HG03521 (cell line): Measurements from ENCODE around the gene PRMT5.
A peak's percentile ranks its signal among the peaks of the same experiment; 100 is the strongest.

ENCODE experiments used
- ATAC-seq: cut with Tn5 transposase; IDR thresholded peaks from one replicate; pipeline ENCODE4 v1.9.1; 2021; ENCODE audit warnings: mild to moderate bottlenecking, moderate library complexity; ENCODE audit not compliant: unreplicated experiment

PRMT5 gene

DNA sequence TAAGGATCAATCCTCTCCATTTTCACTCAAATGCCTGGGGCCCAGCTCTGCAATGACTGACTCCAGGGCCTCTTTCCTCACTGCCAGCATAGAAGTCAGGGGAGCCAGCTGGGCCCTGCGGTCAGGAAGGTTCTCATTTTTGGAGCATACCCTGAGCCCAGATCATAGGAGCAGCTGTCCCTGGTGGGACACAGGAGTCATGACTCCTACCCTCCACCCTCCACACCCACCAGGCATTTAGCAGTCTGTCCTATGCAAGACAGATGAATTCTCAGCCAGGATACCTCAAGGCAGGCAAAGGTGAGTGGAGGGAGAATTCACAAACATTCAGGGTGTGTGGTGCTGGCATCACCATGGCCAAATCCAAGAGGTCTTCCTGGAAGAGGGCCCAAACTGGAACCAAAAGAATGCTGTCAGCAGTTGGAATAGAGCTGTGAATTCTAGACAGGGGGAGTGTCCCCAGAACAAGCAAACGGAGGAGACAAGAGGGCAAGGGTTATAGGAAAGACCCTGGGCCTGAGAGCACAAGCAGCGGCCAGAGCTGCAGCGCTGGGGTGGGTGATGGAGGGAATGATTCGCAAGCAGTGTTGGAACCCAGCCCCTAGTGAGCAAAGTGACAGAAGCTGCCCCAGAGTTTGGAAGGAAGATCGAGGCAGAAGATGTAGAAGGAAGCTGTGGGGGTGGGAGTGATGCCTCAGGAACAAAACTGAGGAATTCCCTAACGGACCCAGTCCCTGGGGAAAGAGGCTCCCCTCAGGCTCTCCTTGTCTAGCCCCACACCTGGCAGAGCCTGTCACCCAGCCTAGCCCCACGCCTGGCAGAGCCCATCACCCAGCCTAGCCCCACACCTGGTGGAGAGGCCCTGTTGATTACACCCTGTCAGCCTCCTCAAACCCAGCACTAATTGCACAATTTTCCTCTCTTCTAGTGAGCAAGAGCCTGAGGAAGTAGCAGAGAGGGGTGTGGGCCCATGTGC lies 50.6 kb downstream of the PRMT5 start:
- no peak for ATAC-seq

- ATAC-seq, result no peak
Observed at GRCh38 chr14:22877000-22877501, 52.1 kb downstream of the PRMT5 start.

GRCh38 chr14:22875748-22876319 lies 53.3 kb downstream of the PRMT5 start:
- ATAC-seq, result no peak

- ATAC-seq, result no peak
Observed at GRCh38 chr14:22875003-22875747, 54.0 kb downstream of the PRMT5 start.

DNA sequence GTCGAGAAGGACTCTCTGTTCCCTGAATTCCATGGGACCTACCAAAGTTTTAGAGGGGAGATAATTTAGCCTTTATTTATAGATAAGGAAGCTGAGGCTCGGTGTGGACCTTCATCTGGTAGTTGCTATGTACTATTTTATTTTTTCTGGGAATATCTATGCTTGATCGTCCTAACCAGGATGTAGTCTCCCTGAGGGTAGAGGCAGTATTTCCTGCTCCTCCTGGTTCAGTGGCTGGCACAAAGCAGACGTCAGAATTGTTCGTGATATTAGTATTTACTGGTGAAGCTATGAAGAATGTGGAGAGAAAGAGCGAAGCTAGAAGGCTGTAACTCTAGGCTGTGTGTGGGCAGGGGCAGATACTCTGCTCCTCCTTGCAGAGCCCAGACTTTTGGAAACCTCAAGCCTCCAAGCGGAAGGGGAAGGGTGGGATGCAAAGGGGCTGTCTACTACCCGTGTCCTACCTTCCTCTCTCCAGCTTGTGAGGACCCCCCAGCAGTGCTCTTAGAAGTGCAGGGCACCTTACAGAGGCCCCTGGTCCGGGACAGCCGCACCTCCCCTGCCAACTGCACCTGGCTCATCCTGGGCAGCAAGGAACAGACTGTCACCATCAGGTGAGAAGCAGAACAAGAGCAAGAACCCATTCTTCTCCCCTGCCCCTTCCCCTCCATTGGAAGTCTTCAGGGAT lies 56.2 kb downstream of the PRMT5 start:
- no peak for ATAC-seq

DNA sequence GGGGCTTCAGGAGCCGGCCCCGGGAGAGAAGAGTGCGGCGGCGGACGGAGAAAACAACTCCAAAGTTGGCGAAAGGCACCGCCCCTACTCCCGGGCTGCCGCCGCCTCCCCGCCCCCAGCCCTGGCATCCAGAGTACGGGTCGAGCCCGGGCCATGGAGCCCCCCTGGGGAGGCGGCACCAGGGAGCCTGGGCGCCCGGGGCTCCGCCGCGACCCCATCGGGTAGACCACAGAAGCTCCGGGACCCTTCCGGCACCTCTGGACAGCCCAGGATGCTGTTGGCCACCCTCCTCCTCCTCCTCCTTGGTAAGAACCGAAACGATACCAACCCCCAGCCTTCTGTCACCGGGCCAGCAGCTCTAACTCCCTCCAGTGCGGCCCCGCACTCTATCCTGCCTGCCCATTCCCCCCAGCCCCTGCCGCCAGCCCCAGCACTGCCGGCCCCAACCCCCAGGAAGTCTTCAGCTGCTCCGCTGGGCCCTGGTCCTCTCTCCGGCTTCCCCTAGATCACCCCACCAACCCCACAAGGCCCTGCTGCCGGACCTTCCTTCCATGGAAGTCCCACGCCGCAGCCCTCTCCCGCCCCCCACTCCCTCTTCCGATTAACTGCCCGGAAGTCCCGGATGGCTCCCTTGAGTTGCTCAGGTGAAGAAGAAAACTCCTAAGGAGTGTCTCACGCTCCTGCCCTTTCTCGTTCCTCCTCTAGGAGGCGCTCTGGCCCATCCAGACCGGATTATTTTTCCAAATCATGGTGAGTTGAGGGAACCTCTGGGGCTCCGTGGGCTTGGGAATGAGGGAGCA lies 56.9 kb downstream of the PRMT5 start:
- ATAC-seq, result peak; percentile 19

DNA sequence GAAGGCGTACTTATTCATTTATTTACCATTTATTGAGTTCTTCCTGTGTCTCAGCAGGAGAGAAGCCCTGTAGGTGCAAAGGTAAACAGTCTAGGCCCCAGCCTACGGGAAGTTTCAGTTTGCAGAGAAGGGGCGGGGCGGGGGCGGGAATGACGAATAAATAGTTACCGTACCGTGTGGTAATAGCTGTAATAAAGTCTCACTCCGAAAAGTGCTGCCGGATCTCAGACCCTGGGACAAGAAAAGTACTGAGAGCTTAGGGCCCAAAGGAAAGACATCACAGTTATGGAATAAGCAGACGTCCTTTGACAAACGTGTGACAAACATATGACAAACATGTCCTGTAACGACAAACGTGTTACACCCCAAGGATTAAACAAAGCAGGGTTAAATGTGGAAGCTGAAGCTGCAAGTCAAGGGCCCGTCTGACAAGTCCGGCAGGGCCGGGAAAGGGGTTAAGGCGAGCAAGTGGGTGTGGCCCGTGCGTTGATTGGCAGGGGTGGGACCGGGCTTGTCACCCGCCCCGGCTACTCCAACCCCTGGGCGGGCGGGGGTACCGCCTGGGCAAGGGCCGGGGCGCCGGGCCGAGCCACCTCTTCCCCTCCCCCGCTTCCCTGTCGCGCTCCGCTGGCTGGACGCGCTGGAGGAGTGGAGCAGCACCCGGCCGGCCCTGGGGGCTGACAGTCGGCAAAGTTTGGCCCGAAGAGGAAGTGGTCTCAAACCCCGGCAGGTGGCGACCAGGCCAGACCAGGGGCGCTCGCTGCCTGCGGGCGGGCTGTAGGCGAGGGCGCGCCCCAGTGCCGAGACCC lies 57.7 kb downstream of the PRMT5 start, which contains the start of gene LRP10:
Gene LRP10, plus strand, starts transcription at position 517 of the 809 bp plus-strand sequence. CDS start 564 bp downstream, outside the sequence.
- ATAC-seq, result peak; percentile 70

DNA sequence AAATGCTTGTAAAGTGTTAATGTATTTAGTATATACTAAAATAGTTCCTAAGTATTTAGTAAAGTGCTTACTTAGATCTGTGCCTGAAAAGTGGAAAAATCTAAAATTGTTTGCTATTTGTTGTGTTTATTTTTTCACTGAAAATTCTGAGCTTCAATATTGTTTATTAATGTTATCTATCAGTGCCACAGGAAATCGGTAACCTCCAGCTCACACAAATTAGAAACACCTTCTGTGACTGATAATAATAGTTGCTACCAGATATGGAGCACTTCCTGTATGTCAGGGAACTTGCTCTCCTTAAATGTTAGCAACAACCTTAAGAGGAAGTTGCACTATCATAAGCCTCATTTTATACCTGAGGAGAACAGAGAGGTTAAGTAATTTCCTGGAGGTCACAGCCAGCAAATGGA lies 58.4 kb downstream of the PRMT5 start:
- ATAC-seq, result peak; percentile 23
